BE2C (cell line): ENCODE results near the gene SHH.

ENCODE experiments used
- DNase-seq: peaks from one replicate; pipeline ENCODE4 v3.0.0-alpha.2; 2020
- H3K27me3 ChIP-seq: fragments of 250-450 bp; sonication (Bioruptor Pico); 2 replicates; pipeline ENCODE4 v1.5.1; 2020; ENCODE audit warnings: mild to moderate bottlenecking
- H3K36me3 ChIP-seq: fragments of 250-450 bp; sonication (Bioruptor Pico); 2 replicates; pipeline ENCODE4 v1.5.1; 2020; ENCODE audit warnings: mild to moderate bottlenecking
- H3K4me1 ChIP-seq: fragments of 250-450 bp; sonication (Bioruptor Pico); 2 replicates; pipeline ENCODE4 v1.5.1; 2020
- H3K4me3 ChIP-seq: 2 replicates; pipeline ENCODE4 v1.5.1; 2011; ENCODE audit warnings: low read depth, low read length
- H3K9me3 ChIP-seq: fragments of 250-450 bp; sonication (Bioruptor Pico); 2 replicates; pipeline ENCODE4 v1.5.1; 2020
- TF ChIP-seq, protein P1 (sequence below): IDR thresholded peaks from 2 replicates; pipeline ENCODE4 v1.5.1; 2012; ENCODE audit warnings: mild to moderate bottlenecking, low read depth, low read length

The SHH gene

DNA sequence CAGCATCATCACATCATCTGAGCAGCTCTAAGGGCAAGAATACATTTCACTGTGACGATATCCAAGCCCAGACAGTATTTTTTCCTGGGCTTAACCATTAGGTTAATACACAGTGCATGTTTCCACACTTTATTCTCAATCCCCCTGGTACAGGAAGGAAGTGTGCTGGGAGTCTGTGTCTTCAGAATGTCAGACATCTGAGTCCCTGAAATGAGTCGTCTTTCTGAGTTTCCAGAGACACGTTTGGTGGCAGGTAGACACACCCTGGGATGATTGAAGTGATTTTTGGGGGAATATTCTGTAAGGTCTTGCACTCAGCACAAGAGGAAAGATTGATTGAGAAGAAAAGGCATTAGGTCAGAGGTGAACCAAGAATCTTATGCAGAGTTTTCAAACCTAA lies 13.1 kb upstream of the SHH start:
- H3K4me1 ChIP-seq, result no peaks in the 10 kb centered on the region
- TF ChIP-seq, protein P1, sequence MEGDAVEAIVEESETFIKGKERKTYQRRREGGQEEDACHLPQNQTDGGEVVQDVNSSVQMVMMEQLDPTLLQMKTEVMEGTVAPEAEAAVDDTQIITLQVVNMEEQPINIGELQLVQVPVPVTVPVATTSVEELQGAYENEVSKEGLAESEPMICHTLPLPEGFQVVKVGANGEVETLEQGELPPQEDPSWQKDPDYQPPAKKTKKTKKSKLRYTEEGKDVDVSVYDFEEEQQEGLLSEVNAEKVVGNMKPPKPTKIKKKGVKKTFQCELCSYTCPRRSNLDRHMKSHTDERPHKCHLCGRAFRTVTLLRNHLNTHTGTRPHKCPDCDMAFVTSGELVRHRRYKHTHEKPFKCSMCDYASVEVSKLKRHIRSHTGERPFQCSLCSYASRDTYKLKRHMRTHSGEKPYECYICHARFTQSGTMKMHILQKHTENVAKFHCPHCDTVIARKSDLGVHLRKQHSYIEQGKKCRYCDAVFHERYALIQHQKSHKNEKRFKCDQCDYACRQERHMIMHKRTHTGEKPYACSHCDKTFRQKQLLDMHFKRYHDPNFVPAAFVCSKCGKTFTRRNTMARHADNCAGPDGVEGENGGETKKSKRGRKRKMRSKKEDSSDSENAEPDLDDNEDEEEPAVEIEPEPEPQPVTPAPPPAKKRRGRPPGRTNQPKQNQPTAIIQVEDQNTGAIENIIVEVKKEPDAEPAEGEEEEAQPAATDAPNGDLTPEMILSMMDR, result no peak
- DNase-seq, result no peak
- H3K27me3 ChIP-seq, result peaks cover 26% of the 10 kb centered on the region
- H3K36me3 ChIP-seq, result no peaks in the 10 kb centered on the region
- H3K4me3 ChIP-seq, result no peak overlapping the region
- no peaks in the 10 kb centered on the region for H3K9me3 ChIP-seq

DNA sequence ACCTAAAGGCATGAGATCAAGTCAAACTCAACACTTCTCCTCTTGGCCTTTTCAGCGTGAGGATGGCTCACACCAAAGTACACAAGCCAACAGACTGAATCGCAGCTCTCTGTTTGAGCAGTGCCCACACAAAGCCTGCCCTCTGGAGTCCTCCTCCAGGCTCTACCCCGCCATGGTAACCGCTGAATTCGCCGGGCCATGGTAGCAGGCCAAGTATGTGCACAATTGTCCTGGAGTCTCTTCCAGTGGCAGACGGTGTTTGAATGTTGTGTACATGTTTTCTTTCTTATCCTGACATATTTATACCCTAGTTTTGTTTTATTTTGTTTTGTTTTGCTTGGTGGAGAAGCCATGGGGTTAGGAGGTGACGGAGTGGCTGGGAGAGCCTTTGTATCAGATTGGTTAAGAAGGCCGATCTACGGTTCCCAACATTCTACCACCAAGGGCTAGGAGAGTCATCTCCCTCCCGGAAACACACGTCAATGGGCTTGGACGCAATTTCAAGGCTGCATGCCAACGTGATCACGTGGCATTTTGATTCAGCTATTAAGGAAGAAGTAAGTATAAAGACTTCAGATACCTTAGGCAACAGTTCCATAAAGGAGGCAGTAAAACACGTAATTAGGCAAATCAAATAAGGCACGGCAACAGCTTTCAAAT lies 12.1 kb upstream of the SHH start:
- H3K27me3 ChIP-seq, result peaks cover 22% of the 10 kb centered on the region
- TF ChIP-seq, protein P1, result no peak

DNA sequence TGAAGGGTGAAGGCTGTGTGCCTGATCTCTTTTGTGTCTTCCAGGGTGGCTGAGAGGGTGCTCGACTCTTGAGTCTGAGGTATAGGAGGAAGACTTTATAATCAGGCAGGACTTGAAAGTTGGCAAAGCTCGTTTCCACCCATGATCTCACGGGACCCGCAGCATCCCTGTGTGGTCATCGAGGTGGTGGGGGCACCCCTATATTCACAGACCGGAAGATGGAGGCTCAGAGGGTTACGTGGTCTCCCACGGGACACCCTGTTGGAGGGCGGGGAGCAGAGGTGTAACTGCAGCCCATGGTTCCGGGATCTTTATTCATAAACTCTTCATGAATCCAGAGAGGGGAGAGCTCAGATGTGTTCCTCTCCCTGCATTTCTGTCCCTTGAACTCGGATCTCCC lies 9.6 kb upstream of the SHH start:
- Histone ChIP-seq H3K4me1 (no peaks in the 10 kb centered on the region), H3K27me3 (peaks cover 19% of the 10 kb centered on the region), H3K36me3 (no peaks in the 10 kb centered on the region), H3K4me3 (no peak overlapping the region), H3K9me3 (no peaks in the 10 kb centered on the region)
- DNase-seq, result no peak
- TF ChIP-seq, protein P1, result no peak

More for the DNA sequence above, 12.1 kb upstream of the SHH start:
- no peaks in the 10 kb centered on the region for H3K4me1 ChIP-seq
- H3K36me3 ChIP-seq, result no peaks in the 10 kb centered on the region
- no peaks in the 10 kb centered on the region for H3K9me3 ChIP-seq
- H3K4me3 ChIP-seq, result no peak overlapping the region
- no peak for DNase-seq

DNA sequence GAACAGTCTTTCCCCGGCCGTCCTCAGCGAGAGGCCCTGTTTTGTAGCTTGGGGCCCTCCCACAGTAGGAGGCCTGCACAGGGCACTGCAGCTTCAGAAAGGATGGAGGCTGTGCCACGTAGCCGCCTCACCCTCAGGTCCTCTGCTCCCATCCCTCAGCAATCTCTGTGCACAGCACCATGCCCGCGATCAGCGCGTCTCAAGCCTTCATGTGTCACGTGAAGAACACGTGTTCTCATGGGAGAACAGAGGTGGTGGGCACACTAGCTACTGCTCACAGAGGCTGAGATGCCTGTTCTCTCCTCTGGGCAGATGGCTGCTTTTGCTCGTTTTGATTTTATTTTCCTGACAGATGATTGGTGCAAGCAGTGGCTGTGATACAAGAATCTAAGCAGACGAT lies 8.5 kb upstream of the SHH start:
- H3K9me3 ChIP-seq, result no peaks in the 10 kb centered on the region
- H3K27me3 ChIP-seq, result peaks cover 19% of the 10 kb centered on the region
- TF ChIP-seq, protein P1, result no peak

DNA sequence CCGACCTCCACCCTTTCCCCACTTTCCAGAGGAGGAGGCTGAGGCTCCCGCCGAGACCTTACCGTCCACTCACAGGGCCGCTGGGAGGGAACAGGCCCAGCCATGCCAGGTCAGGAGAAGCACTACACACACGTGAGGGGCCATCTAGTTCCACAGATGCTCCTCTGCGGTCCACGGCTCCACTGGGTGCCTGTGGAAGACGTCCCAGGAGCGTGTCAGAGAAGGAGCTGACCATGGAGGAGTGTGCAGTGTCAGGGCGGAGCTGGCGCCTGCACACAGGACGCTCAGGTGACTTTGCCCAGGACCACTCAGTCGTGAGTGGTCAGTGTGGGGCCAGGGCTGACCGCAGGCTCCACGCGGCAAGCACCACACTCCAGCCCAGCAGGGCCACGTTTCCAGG lies 8.0 kb upstream of the SHH start:
- Histone ChIP-seq H3K27me3 (peaks cover 24% of the 10 kb centered on the region), H3K9me3 (no peaks in the 10 kb centered on the region), H3K36me3 (no peaks in the 10 kb centered on the region), H3K4me1 (no peaks in the 10 kb centered on the region), H3K4me3 (no peak overlapping the region)
- TF ChIP-seq, protein P1, result no peak
- no peak for DNase-seq

More for the DNA sequence above, 8.5 kb upstream of the SHH start:
- no peaks in the 10 kb centered on the region for H3K4me1 ChIP-seq
- no peak for DNase-seq
- no peaks in the 10 kb centered on the region for H3K36me3 ChIP-seq
- no peak overlapping the region for H3K4me3 ChIP-seq

DNA sequence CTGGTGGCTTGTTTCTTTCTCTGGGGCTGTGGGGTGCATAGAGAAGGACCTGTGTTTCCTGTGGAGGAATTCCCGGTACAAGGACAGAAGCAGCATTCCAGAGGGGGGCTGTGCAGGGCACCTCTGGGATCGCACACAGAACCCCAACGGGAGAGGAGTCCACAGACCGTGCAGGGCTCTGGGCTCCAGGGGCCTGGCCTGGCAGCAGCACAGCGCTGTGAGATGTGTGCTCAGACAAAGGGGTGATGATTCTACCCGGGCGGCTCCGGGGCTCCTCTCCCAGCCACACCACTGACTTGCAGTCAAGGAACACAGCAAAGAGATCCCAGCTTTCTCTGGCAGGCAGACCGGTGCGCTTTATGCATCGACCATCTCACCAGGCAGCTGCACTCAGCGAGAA lies 6.9 kb upstream of the SHH start:
- no peak overlapping the region for H3K4me3 ChIP-seq
- H3K9me3 ChIP-seq, result no peaks in the 10 kb centered on the region
- no peaks in the 10 kb centered on the region for H3K36me3 ChIP-seq
- no peaks in the 10 kb centered on the region for H3K4me1 ChIP-seq
- TF ChIP-seq, protein P1, result no peak
- DNase-seq, result no peak
- H3K27me3 ChIP-seq, result peaks cover 26% of the 10 kb centered on the region
